Hematopoietic multipotent progenitor cell treated with erythropoietin and hydrocortisone succinate and interleukin-3 and kit ligand, for 8 days (in vitro differentiated cells): ENCODE data around the gene ALPK1.

ENCODE experiments used
- DNase-seq: peaks from one replicate; pipeline ENCODE4 v3.0.0-alpha.2; 2015

ALPK1 gene

GRCh38 chr4:112329672-112330375 is 32.7 kb downstream of the ALPK1 start:
- no peak for DNase-seq

- DNase-seq, result no peak
Measured at GRCh38 chr4:112330921-112331320, 33.8 kb downstream of the ALPK1 start.

- DNase-seq, result no peak
Measured at GRCh38 chr4:112332398-112332797, 35.2 kb downstream of the ALPK1 start.

GRCh38 chr4:112340023-112340422 is 42.9 kb downstream of the ALPK1 start:
- DNase-seq, result no peak

GRCh38 chr4:112341033-112341432 is 43.9 kb downstream of the ALPK1 start:
- no peak for DNase-seq

GRCh38 chr4:112343330-112344080 is 46.3 kb downstream of the ALPK1 start:
- DNase-seq, result no peak

- no peak for DNase-seq
Measured at GRCh38 chr4:112348488-112349158, 51.5 kb downstream of the ALPK1 start.

- no peak for DNase-seq
Measured at GRCh38 chr4:112352736-112353135, 55.6 kb downstream of the ALPK1 start.

GRCh38 chr4:112355662-112356061 is 58.5 kb downstream of the ALPK1 start:
- no peak for DNase-seq

- no peak for DNase-seq
Measured at GRCh38 chr4:112357453-112357852, 60.3 kb downstream of the ALPK1 start.

- DNase-seq, result no peak
Measured at GRCh38 chr4:112357897-112358296, 60.7 kb downstream of the ALPK1 start.

GRCh38 chr4:112358415-112358814 is 61.2 kb downstream of the ALPK1 start:
- no peak for DNase-seq

GRCh38 chr4:112358952-112359749 is 62.0 kb downstream of the ALPK1 start:
- DNase-seq, result no peak

- DNase-seq, result no peak
Measured at GRCh38 chr4:112361181-112361791, 64.1 kb downstream of the ALPK1 start.

GRCh38 chr4:112370466-112370865 is 73.3 kb downstream of the ALPK1 start:
- no peak for DNase-seq

GRCh38 chr4:112371361-112371760 is 74.2 kb downstream of the ALPK1 start:
- no peak for DNase-seq

- DNase-seq, result no peak
Measured at GRCh38 chr4:112374850-112375249, 77.7 kb downstream of the ALPK1 start.

- no peak for DNase-seq
Measured at GRCh38 chr4:112377171-112377570, 80.0 kb downstream of the ALPK1 start.

GRCh38 chr4:112377594-112378242 is 80.5 kb downstream of the ALPK1 start:
- no peak for DNase-seq

- DNase-seq, result no peak
Measured at GRCh38 chr4:112378243-112378620, 81.1 kb downstream of the ALPK1 start.

GRCh38 chr4:112378858-112379257 is 81.7 kb downstream of the ALPK1 start:
- DNase-seq, result no peak

GRCh38 chr4:112379306-112379705 is 82.1 kb downstream of the ALPK1 start:
- no peak for DNase-seq
